ENCODE measurements around the gene PIGN. TPM values are rescaled to one million over a fixed set of nuclear protein-coding genes. Genes with fewer than 3 reads are reported as not detected.

The PIGN gene
- total and polyA plus RNA-seq, 2 donors (not counting 1 experiment from before 2014, with no cell fraction given): 2.7 to 37.3 TPM

DNA sequence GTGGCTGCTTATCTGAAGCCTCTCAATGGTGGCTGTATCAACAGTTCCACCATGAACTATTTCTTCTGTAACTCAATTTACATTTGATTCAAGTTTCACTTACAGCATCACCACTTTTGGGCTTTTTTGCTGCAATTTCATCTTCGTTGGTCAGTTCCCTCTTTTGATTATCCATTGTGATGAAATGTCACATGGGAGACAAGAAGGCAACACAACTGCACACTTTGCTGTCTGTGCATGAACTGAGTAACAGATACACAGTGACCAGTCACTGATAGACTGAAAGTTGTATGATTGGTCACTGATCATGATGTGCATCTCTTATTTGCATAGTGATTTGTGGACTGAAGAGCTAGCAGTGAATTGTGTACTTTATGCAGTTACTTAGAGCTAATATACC is 163.3 kb downstream of the PIGN start:
- no peaks in the 10 kb centered on the region for H3K36me3 ChIP-seq (replicated peaks in 1 of 2; ENCODE audit: control extremely low read depth in 1 of 2, control insufficient read depth in 1 of 2, extremely low read depth in 1 of 2, insufficient read depth in 2 of 2, low read length in 1 of 2)
- WGBS (ENCODE audit: insufficient coverage): no CpG with 5 or more reads among the region's 1 CpG

DNA sequence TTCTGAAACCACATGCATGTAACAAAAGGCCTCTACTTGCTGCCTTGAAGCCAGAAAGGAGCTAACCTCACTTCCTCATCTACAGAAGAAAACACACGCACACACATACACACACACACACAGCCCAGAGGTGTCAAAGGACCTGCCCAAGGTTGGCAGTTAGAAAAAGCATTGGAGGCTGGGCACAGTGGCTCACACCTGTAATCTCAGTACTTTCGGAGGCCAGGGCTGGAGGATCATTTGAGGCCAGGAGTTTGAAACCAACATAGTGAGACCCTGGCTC is 168.2 kb downstream of the PIGN start:
- H3K36me3 ChIP-seq (replicated peaks in 1 of 2; ENCODE audit: control extremely low read depth in 1 of 2, control insufficient read depth in 1 of 2, extremely low read depth in 1 of 2, insufficient read depth in 2 of 2, low read length in 1 of 2): no peaks in the 10 kb centered on the region
- H2AFZ ChIP-seq (ENCODE audit: insufficient read depth, low read depth, low read length, poor library complexity, severe bottlenecking): no peak overlapping the region
- no peak for ATAC-seq (ENCODE audit: low read depth)
- no peak overlapping the region for H3K4me3 ChIP-seq (ENCODE audit: control extremely low read depth in 1 of 5, extremely low read depth in 1 of 5, insufficient read depth in 1 of 5, low read depth in 2 of 5, low read length in 4 of 5)
- H3K4me2 ChIP-seq (replicated peaks; ENCODE audit: low read depth, low read length, poor library complexity, severe bottlenecking): no peak overlapping the region
- no peak overlapping the region for H3K27ac ChIP-seq (ENCODE audit: low read length in 2 of 2)
- H3K9me3 ChIP-seq (ENCODE audit: control extremely low read depth in 1 of 3, control insufficient read depth in 2 of 3, insufficient read depth in 1 of 3, low read length in 2 of 3): peaks cover 0 to 2% (median 0%) of the 10 kb centered on the region in 3 donors
- H3K4me3 Mint-ChIP-seq: no peak overlapping the region
- intact Hi-C loops (cut with micrococcal nuclease): no loop called here
- no peaks in the 10 kb centered on the region for H3K79me2 ChIP-seq (ENCODE audit: control insufficient read depth, insufficient read depth, low read length)
- WGBS (ENCODE audit: insufficient coverage): 100% methylated on average over 1 of the region's 2 CpGs
- TF ChIP-seq EZH2 (IDR thresholded peaks at IDR 0.05; ENCODE audit: borderline replicate concordance, insufficient read depth, low read depth, low read length, poor library complexity, severe bottlenecking): no peak
- TF ChIP-seq, protein P1, sequence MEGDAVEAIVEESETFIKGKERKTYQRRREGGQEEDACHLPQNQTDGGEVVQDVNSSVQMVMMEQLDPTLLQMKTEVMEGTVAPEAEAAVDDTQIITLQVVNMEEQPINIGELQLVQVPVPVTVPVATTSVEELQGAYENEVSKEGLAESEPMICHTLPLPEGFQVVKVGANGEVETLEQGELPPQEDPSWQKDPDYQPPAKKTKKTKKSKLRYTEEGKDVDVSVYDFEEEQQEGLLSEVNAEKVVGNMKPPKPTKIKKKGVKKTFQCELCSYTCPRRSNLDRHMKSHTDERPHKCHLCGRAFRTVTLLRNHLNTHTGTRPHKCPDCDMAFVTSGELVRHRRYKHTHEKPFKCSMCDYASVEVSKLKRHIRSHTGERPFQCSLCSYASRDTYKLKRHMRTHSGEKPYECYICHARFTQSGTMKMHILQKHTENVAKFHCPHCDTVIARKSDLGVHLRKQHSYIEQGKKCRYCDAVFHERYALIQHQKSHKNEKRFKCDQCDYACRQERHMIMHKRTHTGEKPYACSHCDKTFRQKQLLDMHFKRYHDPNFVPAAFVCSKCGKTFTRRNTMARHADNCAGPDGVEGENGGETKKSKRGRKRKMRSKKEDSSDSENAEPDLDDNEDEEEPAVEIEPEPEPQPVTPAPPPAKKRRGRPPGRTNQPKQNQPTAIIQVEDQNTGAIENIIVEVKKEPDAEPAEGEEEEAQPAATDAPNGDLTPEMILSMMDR (IDR thresholded peaks at IDR 0.05): no peak
- H3K4me1 Mint-ChIP-seq: no peaks in the 10 kb centered on the region
- ChIA-PET CTCF (no interaction called here), POLR2A (no interaction called here)
- H4K20me1 ChIP-seq (ENCODE audit: control insufficient read depth, insufficient read depth, low read length, poor library complexity, severe bottlenecking): no peaks in the 10 kb centered on the region
- H3K27me3 Mint-ChIP-seq: peaks cover 18% of the 10 kb centered on the region
- H3K9me3 Mint-ChIP-seq (ENCODE audit: insufficient read depth): no peaks in the 10 kb centered on the region
- H3K27me3 ChIP-seq (replicated peaks in 1 of 4; ENCODE audit: control extremely low read depth in 1 of 4, control insufficient read depth in 3 of 4, insufficient read depth in 4 of 4, low read length in 3 of 4): no peaks in the 10 kb centered on the region
- H3K9ac ChIP-seq (ENCODE audit: low read length): no peak overlapping the region
- no peaks in the 10 kb centered on the region for H3K4me1 ChIP-seq (ENCODE audit: control insufficient read depth in 2 of 2, insufficient read depth in 2 of 2, low read length in 2 of 2)
- DNase-seq: no peak
- no peak overlapping the region for H3K27ac Mint-ChIP-seq

More for the DNA sequence above, 163.3 kb downstream of the PIGN start:
- no peaks in the 10 kb centered on the region for H3K9me3 Mint-ChIP-seq (ENCODE audit: insufficient read depth)
- H3K4me3 ChIP-seq (ENCODE audit: control extremely low read depth in 1 of 5, extremely low read depth in 1 of 5, insufficient read depth in 1 of 5, low read depth in 2 of 5, low read length in 4 of 5): no peak overlapping the region
- H2AFZ ChIP-seq (ENCODE audit: insufficient read depth, low read depth, low read length, poor library complexity, severe bottlenecking): no peak overlapping the region
- peaks cover 28% of the 10 kb centered on the region for H3K27me3 Mint-ChIP-seq
- no peaks in the 10 kb centered on the region for H4K20me1 ChIP-seq (ENCODE audit: control insufficient read depth, insufficient read depth, low read length, poor library complexity, severe bottlenecking)
- H3K9me3 ChIP-seq (ENCODE audit: control extremely low read depth in 1 of 3, control insufficient read depth in 2 of 3, insufficient read depth in 1 of 3, low read length in 2 of 3): peaks cover 0 to 2% (median 0%) of the 10 kb centered on the region in 3 donors
- no peak overlapping the region for H3K27ac ChIP-seq (ENCODE audit: low read length in 2 of 2)
- no peaks in the 10 kb centered on the region for H3K79me2 ChIP-seq (ENCODE audit: control insufficient read depth, insufficient read depth, low read length)
- no peak for ATAC-seq (ENCODE audit: low read depth)
- H3K4me3 Mint-ChIP-seq: no peak overlapping the region
- ChIA-PET CTCF (no interaction called here), POLR2A (no interaction called here)
- H3K9ac ChIP-seq (ENCODE audit: low read length): no peak overlapping the region
- no peaks in the 10 kb centered on the region for H3K4me1 ChIP-seq (ENCODE audit: control insufficient read depth in 2 of 2, insufficient read depth in 2 of 2, low read length in 2 of 2)
- TF ChIP-seq EZH2 (IDR thresholded peaks at IDR 0.05; ENCODE audit: borderline replicate concordance, insufficient read depth, low read depth, low read length, poor library complexity, severe bottlenecking): no peak
- TF ChIP-seq, protein P1 (IDR thresholded peaks at IDR 0.05): no peak
- DNase-seq: no peak
- H3K4me2 ChIP-seq (replicated peaks; ENCODE audit: low read depth, low read length, poor library complexity, severe bottlenecking): no peak overlapping the region
- no peak overlapping the region for H3K27ac Mint-ChIP-seq
- H3K4me1 Mint-ChIP-seq: no peaks in the 10 kb centered on the region
- peaks cover 0 to 3% (median 0%) of the 10 kb centered on the region in 4 experiments for H3K27me3 ChIP-seq (replicated peaks in 1 of 4; ENCODE audit: control extremely low read depth in 1 of 4, control insufficient read depth in 3 of 4, insufficient read depth in 4 of 4, low read length in 3 of 4)
- intact Hi-C loops (cut with micrococcal nuclease): no loop called here

All from B cell (primary cell).